ENCODE measurements around the gene GPC6.

DNA sequence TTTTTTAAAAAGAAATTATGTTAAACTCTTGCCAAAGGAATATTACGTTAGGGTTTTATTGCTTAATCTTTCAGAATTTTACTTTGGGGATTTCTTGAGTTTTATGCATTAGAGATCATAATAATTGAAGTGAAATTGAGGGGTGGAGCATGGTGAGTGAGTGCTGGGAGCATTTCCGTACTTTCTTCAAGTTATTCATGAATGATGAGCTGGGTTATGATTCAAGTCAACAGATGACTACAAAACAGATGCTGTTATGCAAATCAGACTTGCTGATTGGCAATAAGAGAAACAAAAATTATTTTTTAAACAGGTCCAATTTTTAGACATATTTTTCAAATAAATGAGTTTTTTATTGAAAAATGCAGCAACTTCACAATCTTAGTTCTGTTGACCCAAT is 748.6 kb downstream of the GPC6 start:
- TF ChIP-seq, protein P1, sequence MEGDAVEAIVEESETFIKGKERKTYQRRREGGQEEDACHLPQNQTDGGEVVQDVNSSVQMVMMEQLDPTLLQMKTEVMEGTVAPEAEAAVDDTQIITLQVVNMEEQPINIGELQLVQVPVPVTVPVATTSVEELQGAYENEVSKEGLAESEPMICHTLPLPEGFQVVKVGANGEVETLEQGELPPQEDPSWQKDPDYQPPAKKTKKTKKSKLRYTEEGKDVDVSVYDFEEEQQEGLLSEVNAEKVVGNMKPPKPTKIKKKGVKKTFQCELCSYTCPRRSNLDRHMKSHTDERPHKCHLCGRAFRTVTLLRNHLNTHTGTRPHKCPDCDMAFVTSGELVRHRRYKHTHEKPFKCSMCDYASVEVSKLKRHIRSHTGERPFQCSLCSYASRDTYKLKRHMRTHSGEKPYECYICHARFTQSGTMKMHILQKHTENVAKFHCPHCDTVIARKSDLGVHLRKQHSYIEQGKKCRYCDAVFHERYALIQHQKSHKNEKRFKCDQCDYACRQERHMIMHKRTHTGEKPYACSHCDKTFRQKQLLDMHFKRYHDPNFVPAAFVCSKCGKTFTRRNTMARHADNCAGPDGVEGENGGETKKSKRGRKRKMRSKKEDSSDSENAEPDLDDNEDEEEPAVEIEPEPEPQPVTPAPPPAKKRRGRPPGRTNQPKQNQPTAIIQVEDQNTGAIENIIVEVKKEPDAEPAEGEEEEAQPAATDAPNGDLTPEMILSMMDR (IDR thresholded peaks at IDR 0.05) = no peak
- no peak for TF ChIP-seq EZH2phosphoT487 (IDR thresholded peaks at IDR 0.05)

All from neural progenitor cell (in vitro differentiated cells).